Hepatic stellate cell (primary cell): ENCODE data around the gene METTL27.
"Not testable (repeated sequence)": the region's sequence is repeated elsewhere in the genome, so short reads cannot be mapped to it uniquely, and the experiment has no call there.

Experiments used
- DNase-seq: peaks from one replicate; pipeline ENCODE4 v3.0.0; 2011; ENCODE audit warnings: low spot score

METTL27 gene

GRCh38 chr7:73820013-73820412 lies 22.3 kb downstream of the METTL27 start:
- no peak for DNase-seq

- DNase-seq: no peak
Measured at GRCh38 chr7:73817121-73817520, 25.2 kb downstream of the METTL27 start.

GRCh38 chr7:73815436-73815835 lies 26.9 kb downstream of the METTL27 start:
- no peak for DNase-seq

GRCh38 chr7:73812996-73813395 lies 29.3 kb downstream of the METTL27 start:
- DNase-seq: no peak

- DNase-seq: peak; percentile 75
Measured at GRCh38 chr7:73811760-73812168, 30.6 kb downstream of the METTL27 start.

GRCh38 chr7:73810998-73811360 lies 31.3 kb downstream of the METTL27 start:
- DNase-seq: no peak

DNA sequence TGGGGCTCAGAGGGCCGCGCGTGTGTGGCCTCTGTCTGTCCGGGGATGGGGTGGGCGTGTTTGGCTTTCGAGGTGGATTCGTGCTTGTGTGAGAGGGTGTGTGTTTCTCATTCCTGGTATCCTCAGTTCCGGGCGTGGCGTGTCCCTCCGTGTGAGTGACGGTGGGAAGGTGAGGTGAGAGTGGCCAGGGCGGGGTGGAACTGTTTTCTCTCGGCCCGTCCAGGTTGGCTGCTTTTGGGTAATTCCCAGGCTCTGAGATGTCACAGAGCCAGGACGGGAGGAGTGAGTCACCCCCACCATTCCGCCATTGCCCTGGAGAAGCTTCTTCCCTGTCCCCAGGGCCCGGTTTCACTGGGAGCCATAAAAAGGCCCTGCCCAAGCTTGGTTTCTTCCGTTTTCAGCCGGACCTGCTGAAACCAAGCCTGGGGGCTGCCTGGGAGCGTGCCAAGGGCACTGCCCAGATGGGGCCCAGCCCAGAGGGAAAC lies 32.8 kb downstream of the METTL27 start:
- DNase-seq: no peak

- DNase-seq: no peak
Measured at GRCh38 chr7:73802459-73802858, 39.9 kb downstream of the METTL27 start.

DNA sequence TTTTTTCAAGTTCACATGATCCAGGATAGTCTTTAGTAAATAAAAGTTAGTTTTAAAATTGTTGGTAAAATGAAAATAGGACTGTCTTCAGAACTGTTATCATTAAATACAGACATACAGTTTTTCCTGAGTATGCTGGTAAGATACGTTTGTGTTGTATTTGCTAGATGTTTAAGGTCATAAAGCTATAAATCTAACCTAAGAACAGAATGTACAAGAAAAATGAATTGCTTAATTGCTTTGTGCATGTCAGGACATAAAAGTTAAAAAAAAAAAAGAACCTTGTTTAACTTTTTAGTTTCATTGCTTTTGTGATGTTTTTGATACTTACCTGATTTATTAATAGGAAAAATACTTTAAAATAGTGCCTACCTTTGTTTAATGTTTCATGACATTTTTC lies 40.7 kb downstream of the METTL27 start:
- no peak for DNase-seq

GRCh38 chr7:73799282-73800141 lies 42.8 kb downstream of the METTL27 start:
- no peak for DNase-seq

DNA sequence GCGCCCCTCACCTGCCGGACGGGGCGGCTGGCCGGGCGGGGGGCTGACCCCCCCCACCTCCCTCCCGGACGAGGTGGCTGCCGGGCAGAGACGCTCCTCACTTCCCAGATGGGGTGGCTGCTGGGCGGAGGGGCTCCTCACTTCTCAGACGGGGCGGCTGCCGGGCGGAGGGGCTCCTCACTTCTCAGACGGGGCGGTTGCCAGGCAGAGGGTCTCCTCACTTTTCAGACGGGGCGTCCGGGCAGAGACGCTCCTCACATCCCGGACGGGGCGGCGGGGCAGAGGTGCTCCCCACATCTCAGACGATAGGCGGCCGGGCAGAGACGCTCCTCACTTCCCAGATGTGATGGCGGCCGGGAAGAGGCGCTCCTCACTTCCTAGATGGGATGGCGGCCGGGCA lies 45.1 kb downstream of the METTL27 start:
- DNase-seq: not testable (repeated sequence)

DNA sequence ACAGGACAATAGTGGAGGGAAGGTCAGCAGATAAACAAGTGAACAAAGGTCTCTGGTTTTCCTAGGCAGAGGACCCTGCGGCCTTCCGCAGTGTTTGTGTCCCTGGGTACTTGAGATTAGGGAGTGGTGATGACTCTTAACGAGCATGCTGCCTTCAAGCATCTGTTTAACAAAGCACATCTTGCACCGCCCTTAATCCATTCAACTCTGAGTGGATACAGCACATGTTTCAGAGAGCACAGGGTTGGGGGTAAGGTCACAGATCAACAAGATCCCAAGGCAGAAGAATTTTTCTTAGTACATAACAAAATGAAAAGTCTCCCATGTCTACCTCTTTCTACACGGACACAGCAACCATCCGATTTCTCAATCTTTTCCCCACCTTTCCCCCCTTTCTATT lies 45.7 kb downstream of the METTL27 start:
- DNase-seq: not testable (repeated sequence)

- DNase-seq: not testable (repeated sequence)
Measured at GRCh38 chr7:73795188-73795587, 47.1 kb downstream of the METTL27 start.

DNA sequence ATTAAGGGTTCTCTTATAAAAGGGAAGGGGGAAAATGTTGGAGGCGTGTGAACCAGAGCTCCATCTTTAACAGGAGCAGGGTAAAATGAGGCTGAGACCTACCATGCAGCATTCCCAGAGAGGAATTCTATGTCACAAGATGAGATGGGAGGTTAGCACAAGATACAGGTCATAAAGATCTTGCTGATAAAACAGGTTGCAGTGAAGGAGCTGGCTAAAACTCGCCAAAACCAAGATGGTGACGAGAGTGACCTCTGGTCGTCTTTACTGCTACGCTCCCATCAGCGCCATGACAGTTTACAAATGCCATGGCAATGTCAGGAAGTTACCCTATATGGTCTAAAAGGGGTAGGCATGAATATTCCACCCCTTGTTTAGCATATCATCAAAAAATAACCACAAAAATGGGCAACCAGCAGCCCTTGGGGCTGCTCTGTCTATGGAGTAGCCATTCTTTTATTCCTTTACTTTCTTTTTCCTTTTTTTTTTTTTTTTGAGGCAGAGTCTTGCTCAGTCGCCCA lies 51.1 kb downstream of the METTL27 start:
- DNase-seq: not testable (repeated sequence)

- no peak for DNase-seq
Measured at GRCh38 chr7:73789051-73789450, 53.3 kb downstream of the METTL27 start.

DNA sequence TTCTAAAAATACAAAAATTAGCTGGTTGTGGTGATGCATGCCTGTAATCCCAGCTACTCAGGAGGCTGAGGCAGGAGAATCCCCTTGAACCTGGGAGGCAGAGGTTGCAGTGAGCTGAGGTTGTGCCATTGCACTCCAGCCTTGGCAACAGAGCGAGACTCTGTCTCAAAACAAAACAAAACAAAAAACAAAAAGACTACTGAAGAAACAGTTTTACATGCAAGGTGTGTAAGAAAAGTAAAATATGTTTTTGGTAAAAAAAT lies 54.6 kb downstream of the METTL27 start:
- not testable (repeated sequence) for DNase-seq

DNA sequence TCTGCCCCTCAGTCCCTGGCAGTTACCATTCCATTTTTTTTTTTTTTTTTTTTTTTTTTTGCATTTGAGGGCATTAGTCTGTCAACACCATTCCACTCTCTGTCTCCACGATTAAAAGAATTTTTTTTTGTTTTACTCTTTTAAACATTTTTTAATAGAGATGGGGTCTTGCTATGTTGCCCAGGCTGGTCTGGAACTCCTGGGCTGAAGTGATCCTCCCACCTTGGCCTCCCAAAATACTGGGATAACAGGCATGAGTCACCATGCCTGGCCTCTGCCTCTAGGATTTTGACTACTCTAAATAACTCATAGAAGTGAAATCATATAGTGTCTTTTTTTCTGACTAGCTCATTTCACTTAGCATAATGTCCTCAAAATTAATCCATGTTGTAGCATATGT lies 55.7 kb downstream of the METTL27 start:
- DNase-seq: no peak
